Thymus (tissue), 11 donors: ENCODE results near the gene PITX2. TPM values are rescaled to one million over a fixed set of nuclear protein-coding genes. Genes with fewer than 3 reads are reported as not detected.

Experiments used
- DNase-seq, 9 donors: peaks; one replicate each; pipeline ENCODE4 v3.0.0-alpha.2; 2013; ENCODE audit warnings: low spot score in 9 of 9, low read depth in 6 of 9, missing footprints in 1 of 9
- H3K27ac ChIP-seq, 2 donors: one replicate each; pipeline ENCODE4 v1.5.1; 2013; ENCODE audit warnings: control low read depth in 1 of 2, low read depth in 1 of 2, low read length in 1 of 2, mild to moderate bottlenecking in 1 of 2, moderate library complexity in 1 of 2
- H3K27me3 ChIP-seq, 2 donors: one replicate each; pipeline ENCODE4 v1.5.1; 2013; ENCODE audit warnings: low read length in 1 of 2; ENCODE audit not compliant: control insufficient read depth in 2 of 2, insufficient read depth in 1 of 2
- H3K36me3 ChIP-seq, 2 donors: one replicate each; pipeline ENCODE4 v1.5.1; 2013; ENCODE audit warnings: low read length in 1 of 2, mild to moderate bottlenecking in 1 of 2, moderate library complexity in 1 of 2; ENCODE audit not compliant: control insufficient read depth in 2 of 2, insufficient read depth in 2 of 2
- H3K4me1 ChIP-seq, 2 donors: one replicate each; pipeline ENCODE4 v1.5.1; 2013; ENCODE audit warnings: low read length in 2 of 2; ENCODE audit not compliant: control insufficient read depth in 2 of 2, insufficient read depth in 2 of 2
- H3K4me3 ChIP-seq, 2 donors: one replicate each; pipeline ENCODE4 v1.5.1; 2013; ENCODE audit warnings: low read length in 2 of 2, control low read depth in 1 of 2, mild to moderate bottlenecking in 1 of 2
- H3K9me3 ChIP-seq, 2 donors: one replicate each; pipeline ENCODE4 v1.5.1; 2013; ENCODE audit warnings: low read length in 1 of 2, mild to moderate bottlenecking in 1 of 2; ENCODE audit not compliant: control insufficient read depth in 2 of 2, insufficient read depth in 1 of 2
- WGBS: extraction: QIAGEN DNeasy Blood & Tissue Kit; methylation state at CpG from one replicate; pipeline ENCODE4 v1.1.7; 2013; 5-methylcytosine and 5-hydroxymethylcytosine counted together
- polyA plus RNA-seq: library from polyadenylated mRNA; stranded (reverse); fragments of 200-250 nt; gene quantifications from one replicate; pipeline ENCODE4 v1.2.3, GENCODE V29; 2013
- total RNA-seq: library from RNA; stranded (reverse); fragments of 120-200 nt; gene quantifications from one replicate; pipeline ENCODE4 v1.2.4, GENCODE V29; 2013
- donor health status: healthy.

The PITX2 gene
- total and polyA plus RNA-seq, 2 donors: 0.33 to 0.39 TPM

DNA sequence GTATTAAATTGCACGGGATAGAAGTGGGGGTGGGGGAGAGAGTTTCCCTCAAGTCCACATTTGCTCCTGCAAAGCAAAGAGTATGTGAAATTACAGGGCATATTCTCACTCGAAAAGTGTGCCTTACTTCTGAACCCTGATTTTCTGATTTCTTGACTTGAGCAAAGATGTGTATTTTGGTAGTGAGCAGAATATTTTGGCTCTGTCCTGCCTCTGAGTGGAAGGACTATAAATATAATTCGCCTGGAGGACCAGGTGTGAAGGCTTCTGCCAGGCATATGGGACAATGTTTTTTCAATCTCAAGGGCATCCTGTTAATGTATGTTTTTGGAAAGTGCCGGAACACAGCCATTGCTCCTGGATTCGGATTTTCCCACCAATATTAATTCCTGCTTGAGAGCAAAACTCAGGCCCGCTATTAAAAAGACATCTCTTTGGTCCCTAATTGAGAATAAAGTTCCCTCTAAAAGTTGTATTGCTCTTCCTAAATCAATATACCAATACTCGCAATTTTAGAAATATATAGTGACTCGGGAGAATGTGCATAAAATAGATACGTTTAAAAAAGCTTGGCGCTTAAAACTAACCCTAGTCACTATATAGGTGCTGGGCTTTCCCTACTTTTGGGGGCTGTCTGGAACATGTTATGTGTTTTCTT is 15.3 kb upstream of the PITX2 start:
- peaks cover 71 to 97% of the 10 kb centered on the region in 2 donors for H3K27me3 ChIP-seq
- H3K9me3 ChIP-seq: peaks cover 0 to 1% of the 10 kb centered on the region in 2 donors
- no peak overlapping the region for H3K4me3 ChIP-seq
- no peaks in the 10 kb centered on the region for H3K36me3 ChIP-seq
- H3K4me1 ChIP-seq: peaks cover 0 to 3% of the 10 kb centered on the region in 2 donors
- H3K27ac ChIP-seq: no peak overlapping the region
- 13% methylated on average over 10 of the region's 10 CpGs for WGBS
- DNase-seq: no peak

DNA sequence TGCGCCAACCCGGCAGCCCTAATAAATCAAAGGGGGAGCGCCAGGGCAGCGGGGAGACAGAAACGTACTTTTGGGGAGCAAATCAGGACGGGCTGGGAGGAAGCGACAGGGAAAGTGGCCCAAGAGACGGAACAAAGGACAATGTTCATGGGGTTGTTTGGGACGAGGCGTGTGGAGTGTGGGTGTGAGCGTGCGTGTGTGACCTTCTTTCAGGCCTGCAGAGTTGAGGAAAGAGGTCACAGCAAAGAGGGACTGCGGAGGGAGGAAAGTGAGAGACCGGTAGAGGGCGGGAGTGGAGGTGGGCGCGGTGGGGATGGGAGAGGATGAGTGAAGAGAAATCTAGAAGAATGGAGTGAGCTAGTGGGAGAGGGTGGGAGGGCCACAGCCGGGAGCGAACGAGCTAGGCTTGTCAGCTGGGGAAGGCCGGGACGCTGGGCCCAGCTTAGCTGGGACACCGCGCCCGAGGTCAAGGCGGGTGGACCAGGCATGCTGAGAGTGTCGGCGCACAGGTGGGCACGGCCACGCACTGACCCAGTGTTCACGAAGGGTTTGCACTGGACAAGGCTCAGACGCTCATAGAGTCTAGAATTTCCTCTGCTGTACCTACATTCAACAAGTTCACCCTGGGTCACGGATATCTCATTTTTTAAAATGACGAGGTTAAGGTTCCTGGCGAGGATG is 14.7 kb upstream of the PITX2 start:
- no peaks in the 10 kb centered on the region for H3K36me3 ChIP-seq
- no peak for DNase-seq
- no peak overlapping the region for H3K27ac ChIP-seq
- WGBS: 13% methylated on average over 35 of the region's 35 CpGs
- no peak overlapping the region for H3K4me3 ChIP-seq
- peaks cover 0 to 5% of the 10 kb centered on the region in 2 donors for H3K4me1 ChIP-seq
- H3K9me3 ChIP-seq: peaks cover 1 to 3% of the 10 kb centered on the region in 2 donors
- peaks cover 72 to 97% of the 10 kb centered on the region in 2 donors for H3K27me3 ChIP-seq

DNA sequence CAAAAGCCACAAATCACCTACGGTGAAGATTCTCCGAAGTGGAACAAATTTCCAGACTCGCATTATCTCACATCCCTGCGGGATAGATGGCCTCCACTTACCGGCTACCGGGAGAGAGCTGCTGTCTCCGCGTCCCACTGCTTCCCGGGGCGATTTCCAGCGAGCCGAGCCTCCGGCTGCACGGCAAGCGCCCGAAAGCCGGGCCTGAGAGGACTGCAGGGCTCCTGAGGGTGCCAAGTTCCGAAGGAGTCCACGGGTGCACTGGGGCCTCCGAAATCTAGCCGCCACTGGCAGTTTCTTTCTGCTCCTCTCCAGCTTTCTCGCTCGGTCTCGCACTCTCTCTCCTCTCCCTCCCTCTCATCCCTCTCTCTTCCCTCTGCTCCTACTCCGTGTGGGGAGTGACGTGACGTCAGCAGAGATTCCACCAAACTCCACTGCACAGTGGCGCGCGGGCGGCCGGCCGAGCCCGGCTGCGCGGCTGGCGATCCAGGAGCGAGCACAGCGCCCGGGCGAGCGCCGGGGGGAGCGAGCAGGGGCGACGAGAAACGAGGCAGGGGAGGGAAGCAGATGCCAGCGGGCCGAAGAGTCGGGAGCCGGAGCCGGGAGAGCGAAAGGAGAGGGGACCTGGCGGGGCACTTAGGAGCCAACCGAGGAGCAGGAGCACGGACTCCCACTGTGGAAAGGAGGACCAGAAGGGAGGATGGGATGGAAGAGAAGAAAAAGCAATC is 14.0 kb upstream of the PITX2 start:
- H3K27ac ChIP-seq: no peak overlapping the region
- H3K27me3 ChIP-seq: peaks cover 76 to 97% of the 10 kb centered on the region in 2 donors

DNA sequence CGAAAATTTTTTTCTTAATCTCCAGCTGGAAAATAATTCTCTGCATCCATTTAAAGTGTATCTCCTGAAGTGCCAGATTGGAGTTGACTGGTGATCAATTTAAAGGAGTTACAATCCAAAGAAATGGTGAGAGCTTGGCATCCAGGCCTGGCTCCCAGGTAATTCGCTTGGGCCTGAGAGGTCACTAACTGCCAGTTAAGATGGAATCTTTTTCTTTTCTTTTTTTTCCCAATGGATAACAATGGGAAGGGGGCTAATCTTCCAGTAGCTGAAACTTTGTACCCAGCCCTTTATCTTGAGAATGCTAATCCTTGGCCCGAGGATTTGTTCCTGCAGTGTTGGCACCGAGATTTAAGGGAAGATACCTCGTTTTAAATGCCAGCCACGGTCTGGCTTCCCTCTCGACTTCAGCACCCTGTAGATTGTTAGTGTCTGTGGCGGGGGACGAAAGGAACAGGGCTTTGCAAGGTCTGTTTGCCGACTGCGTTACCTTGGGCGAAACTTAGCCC is 13.3 kb upstream of the PITX2 start:
- peaks cover 0 to 15% of the 10 kb centered on the region in 2 donors for H3K4me1 ChIP-seq
- no peak for DNase-seq
- H3K27ac ChIP-seq: no peak overlapping the region
- WGBS: 10% methylated on average over 12 of the region's 12 CpGs
- H3K4me3 ChIP-seq: no peak overlapping the region
- no peaks in the 10 kb centered on the region for H3K36me3 ChIP-seq
- peaks cover 78 to 97% of the 10 kb centered on the region in 2 donors for H3K27me3 ChIP-seq
- peaks cover 1 to 13% of the 10 kb centered on the region in 2 donors for H3K9me3 ChIP-seq

More for the DNA sequence above, 14.0 kb upstream of the PITX2 start:
- H3K36me3 ChIP-seq: no peaks in the 10 kb centered on the region
- H3K9me3 ChIP-seq: peaks cover 1 to 9% of the 10 kb centered on the region in 2 donors
- no peak for DNase-seq
- H3K4me3 ChIP-seq: no peak overlapping the region
- H3K4me1 ChIP-seq: peaks cover 0 to 11% of the 10 kb centered on the region in 2 donors
- 6% methylated on average over 56 of the region's 56 CpGs for WGBS

DNA sequence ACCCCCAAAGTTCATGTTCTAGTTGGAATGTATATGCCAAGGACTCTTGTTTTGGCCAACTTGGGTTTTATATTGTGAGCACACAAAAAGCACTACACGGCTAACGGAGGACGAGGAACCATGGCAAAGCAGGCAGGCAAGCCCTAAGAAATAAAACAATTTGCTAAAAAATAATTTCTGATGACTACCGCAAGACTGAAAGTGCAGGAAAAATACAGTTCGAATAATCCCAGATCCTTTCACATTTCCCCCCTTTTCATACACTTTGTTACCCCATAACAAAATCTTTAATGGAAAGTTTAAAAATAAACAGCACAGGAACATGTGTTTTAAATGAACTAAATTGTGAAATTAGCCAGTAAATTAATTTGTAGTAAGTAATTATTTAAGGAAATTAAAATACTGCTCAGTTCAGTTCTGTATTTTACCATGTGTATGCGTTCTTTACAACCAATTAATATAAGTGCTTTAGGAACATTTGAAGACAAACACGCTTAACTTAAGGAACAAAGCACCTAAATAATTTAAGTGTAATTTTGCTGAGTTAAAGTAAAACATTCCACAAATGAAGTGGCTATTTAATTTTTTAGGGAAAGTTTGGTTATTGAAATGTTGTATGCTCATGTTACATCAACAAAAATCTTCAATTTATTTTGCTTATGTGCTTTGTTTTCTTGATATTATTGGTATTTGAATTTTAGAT is 12.4 kb upstream of the PITX2 start:
- Histone ChIP-seq H3K4me3 (no peak overlapping the region), H3K27ac (no peak overlapping the region), H3K9me3 (peaks cover 1 to 13% of the 10 kb centered on the region in 2 donors), H3K27me3 (peaks cover 80 to 97% of the 10 kb centered on the region in 2 donors), H3K4me1 (peaks cover 0 to 15% of the 10 kb centered on the region in 2 donors), H3K36me3 (no peaks in the 10 kb centered on the region)
- WGBS: 12% methylated on average over 7 of the region's 7 CpGs
- no peak for DNase-seq

DNA sequence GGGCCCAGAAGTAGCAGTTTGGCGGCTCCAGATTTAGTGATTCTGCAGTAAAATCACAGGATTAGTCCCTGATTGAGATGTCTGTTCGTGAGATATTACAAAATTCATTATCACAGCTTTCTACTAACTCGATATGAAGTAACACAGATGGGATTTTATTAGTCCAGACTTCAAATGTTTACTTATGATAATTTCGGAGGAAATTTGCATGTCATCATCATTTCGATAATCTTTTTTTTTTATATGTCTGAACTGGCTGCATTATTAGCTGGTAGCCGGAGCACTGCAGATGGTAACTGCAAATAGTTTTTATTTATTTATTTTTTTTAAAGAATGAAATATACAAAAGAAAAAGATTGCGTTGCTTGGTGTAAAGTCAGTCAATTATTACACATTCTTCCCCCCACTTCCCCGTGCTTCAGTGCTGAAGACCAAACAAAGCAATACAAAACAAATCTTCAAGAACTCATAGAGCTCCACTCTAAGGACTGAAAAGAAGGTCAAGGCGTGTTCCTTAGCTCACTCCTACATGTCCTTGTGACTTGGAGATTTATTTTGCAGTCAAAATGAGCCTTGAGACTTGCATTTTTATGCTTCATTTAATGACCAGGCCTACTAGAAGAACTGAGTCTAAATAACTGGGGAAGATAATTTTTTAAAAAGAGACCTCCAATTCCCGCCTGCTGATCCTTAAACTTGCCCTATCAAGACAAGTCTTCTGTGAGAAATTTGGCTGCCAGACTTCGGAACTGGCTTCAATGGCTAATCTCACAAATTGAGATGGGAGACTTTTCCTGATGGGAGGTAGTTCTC is 11.7 kb upstream of the PITX2 start:
- H3K4me3 ChIP-seq: no peak overlapping the region
- peaks cover 1 to 14% of the 10 kb centered on the region in 2 donors for H3K9me3 ChIP-seq
- H3K4me1 ChIP-seq: peaks cover 0 to 15% of the 10 kb centered on the region in 2 donors
- DNase-seq: no peak
- WGBS: 17% methylated on average over 11 of the region's 11 CpGs
- no peaks in the 10 kb centered on the region for H3K36me3 ChIP-seq
- H3K27ac ChIP-seq: no peak overlapping the region
- peaks cover 80 to 97% of the 10 kb centered on the region in 2 donors for H3K27me3 ChIP-seq

DNA sequence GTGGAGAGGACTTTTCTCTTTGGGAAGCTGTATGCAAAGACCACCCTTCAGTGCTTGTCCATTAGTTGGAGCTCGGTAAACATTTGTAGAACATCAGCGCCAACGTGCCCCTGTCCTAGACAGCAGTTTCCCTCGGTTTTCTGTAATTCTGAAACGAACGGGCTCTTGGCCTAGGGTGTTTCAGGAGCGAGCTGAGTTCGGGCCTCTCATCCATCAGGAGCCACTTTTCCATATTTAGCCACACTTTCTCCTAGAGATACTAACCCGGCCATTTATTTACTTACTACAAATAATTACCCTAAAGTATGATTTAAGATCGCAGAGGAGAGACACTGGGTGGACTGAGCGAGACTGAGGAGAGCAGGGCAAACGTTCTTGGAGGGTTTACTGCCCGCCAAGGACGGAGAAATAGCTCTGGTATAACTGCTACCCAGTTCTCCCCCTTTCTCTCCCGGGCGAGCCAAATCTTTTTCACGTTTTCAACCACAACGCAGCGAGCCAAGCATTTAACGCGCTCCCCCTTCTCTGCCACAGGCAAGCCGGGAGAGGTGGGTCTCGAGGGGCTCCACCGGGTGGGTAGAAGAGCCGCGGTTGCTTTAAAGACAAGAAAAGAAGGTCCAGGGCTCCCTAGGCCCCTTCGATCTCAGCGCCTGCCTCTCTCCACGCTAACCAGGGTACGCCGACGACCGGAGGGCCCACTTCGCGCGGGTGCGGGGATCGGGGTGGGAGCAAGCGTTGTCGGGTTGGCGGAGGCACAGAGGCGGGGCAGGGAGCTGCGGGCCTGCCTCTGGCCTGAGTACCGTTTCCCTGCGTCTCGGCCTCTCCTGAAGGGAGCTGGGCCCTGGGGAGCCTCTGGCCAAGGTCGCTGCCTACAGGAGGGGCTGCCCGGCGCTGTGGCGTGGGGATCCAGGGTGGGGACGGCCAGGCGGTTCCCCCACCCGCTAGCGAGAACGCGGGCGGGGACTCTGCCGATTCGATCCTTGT is 10.8 kb upstream of the PITX2 start:
- no peak overlapping the region for H3K4me3 ChIP-seq

More for the DNA sequence above, 10.8 kb upstream of the PITX2 start:
- Histone ChIP-seq H3K36me3 (no peaks in the 10 kb centered on the region), H3K27ac (no peak overlapping the region), H3K9me3 (peaks cover 3 to 20% of the 10 kb centered on the region in 2 donors), H3K27me3 (peaks cover 79 to 97% of the 10 kb centered on the region in 2 donors), H3K4me1 (peaks cover 0 to 15% of the 10 kb centered on the region in 2 donors)
- no peak for DNase-seq
- 6% methylated on average over 59 of the region's 59 CpGs for WGBS
